IPS-18a (cell line): ENCODE data around the gene PTPN18.
A peak's percentile ranks its signal among the peaks of the same experiment; 100 is the strongest.

ENCODE experiments used
- H3K27ac ChIP-seq: one replicate; pipeline ENCODE4 v1.5.1; 2013; ENCODE audit warnings: low read length
- H3K27me3 ChIP-seq: one replicate; pipeline ENCODE4 v1.6.1; 2013; ENCODE audit warnings: mild to moderate bottlenecking, low read length; ENCODE audit not compliant: control insufficient read depth, insufficient read depth
- H3K36me3 ChIP-seq: one replicate; pipeline ENCODE4 v1.6.1; 2013; ENCODE audit warnings: low read depth, low read length; ENCODE audit not compliant: control insufficient read depth
- H3K4me1 ChIP-seq: one replicate; pipeline ENCODE4 v1.6.1; 2013; ENCODE audit warnings: low read depth, low read length; ENCODE audit not compliant: control insufficient read depth
- H3K4me3 ChIP-seq: one replicate; pipeline ENCODE4 v1.5.1; 2013; ENCODE audit warnings: low read length
- H3K9ac ChIP-seq: one replicate; pipeline ENCODE4 v1.6.1; 2013; ENCODE audit warnings: mild to moderate bottlenecking, low read length, moderate library complexity
- H3K9me3 ChIP-seq: one replicate; pipeline ENCODE4 v1.6.1; 2013; ENCODE audit warnings: low read depth, low read length; ENCODE audit not compliant: control insufficient read depth

The PTPN18 gene

GRCh38 chr2:130354139-130354428 lies 1.8 kb upstream of the PTPN18 start:
- Histone ChIP-seq H3K27ac (no peak overlapping the region), H3K9me3 (no peaks in the 10 kb centered on the region), H3K9ac (no peak overlapping the region), H3K27me3 (peaks cover 31% of the 10 kb centered on the region), H3K36me3 (peaks cover 2% of the 10 kb centered on the region), H3K4me3 (no peak overlapping the region), H3K4me1 (no peaks in the 10 kb centered on the region)

- no peaks in the 10 kb centered on the region for H3K36me3 ChIP-seq
- H3K27ac ChIP-seq, result no peak overlapping the region
- no peak overlapping the region for H3K9ac ChIP-seq
- no peaks in the 10 kb centered on the region for H3K9me3 ChIP-seq
- H3K27me3 ChIP-seq, result peaks cover 31% of the 10 kb centered on the region
- no peaks in the 10 kb centered on the region for H3K4me1 ChIP-seq
- peak overlapping the region; percentile 64 for H3K4me3 ChIP-seq
Measured at GRCh38 chr2:130355172-130355577, 681 bp upstream of the PTPN18 start.

- Histone ChIP-seq H3K36me3 (no peaks in the 10 kb centered on the region), H3K4me3 (no peak overlapping the region), H3K27ac (no peak overlapping the region), H3K9ac (no peak overlapping the region), H3K4me1 (no peaks in the 10 kb centered on the region), H3K27me3 (peaks cover 31% of the 10 kb centered on the region), H3K9me3 (no peaks in the 10 kb centered on the region)
Measured at GRCh38 chr2:130357864-130358263, 2.0 kb downstream of the PTPN18 start.

GRCh38 chr2:130358420-130359350 lies 2.8 kb downstream of the PTPN18 start:
- Histone ChIP-seq H3K36me3 (no peaks in the 10 kb centered on the region), H3K4me1 (no peaks in the 10 kb centered on the region), H3K27ac (no peak overlapping the region), H3K27me3 (peaks cover 30% of the 10 kb centered on the region), H3K4me3 (no peak overlapping the region), H3K9ac (no peak overlapping the region), H3K9me3 (no peaks in the 10 kb centered on the region)

- Histone ChIP-seq H3K4me3 (no peak overlapping the region), H3K9ac (no peak overlapping the region), H3K36me3 (no peaks in the 10 kb centered on the region), H3K27ac (no peak overlapping the region), H3K27me3 (peaks cover 22% of the 10 kb centered on the region), H3K9me3 (no peaks in the 10 kb centered on the region), H3K4me1 (no peaks in the 10 kb centered on the region)
Measured at GRCh38 chr2:130359466-130359865, 3.6 kb downstream of the PTPN18 start.

GRCh38 chr2:130363479-130363878 lies 7.6 kb downstream of the PTPN18 start:
- H3K4me3 ChIP-seq, result no peak overlapping the region
- H3K27me3 ChIP-seq, result no peaks in the 10 kb centered on the region
- no peaks in the 10 kb centered on the region for H3K36me3 ChIP-seq

GRCh38 chr2:130365075-130365474 lies 9.2 kb downstream of the PTPN18 start:
- H3K4me3 ChIP-seq, result no peak overlapping the region
- no peak overlapping the region for H3K27ac ChIP-seq
- peaks cover 11% of the 10 kb centered on the region for H3K4me1 ChIP-seq
- H3K9ac ChIP-seq, result no peak overlapping the region
- no peaks in the 10 kb centered on the region for H3K36me3 ChIP-seq
- H3K9me3 ChIP-seq, result no peaks in the 10 kb centered on the region
- H3K27me3 ChIP-seq, result no peaks in the 10 kb centered on the region

More at GRCh38 chr2:130363479-130363878, 7.6 kb downstream of the PTPN18 start:
- H3K9me3 ChIP-seq, result no peaks in the 10 kb centered on the region
- H3K4me1 ChIP-seq, result no peaks in the 10 kb centered on the region
- H3K27ac ChIP-seq, result no peak overlapping the region
- no peak overlapping the region for H3K9ac ChIP-seq

GRCh38 chr2:130365963-130366362 lies 10.1 kb downstream of the PTPN18 start:
- H3K9me3 ChIP-seq, result no peaks in the 10 kb centered on the region
- H3K27me3 ChIP-seq, result no peaks in the 10 kb centered on the region
- peaks cover 11% of the 10 kb centered on the region for H3K4me1 ChIP-seq
- no peaks in the 10 kb centered on the region for H3K36me3 ChIP-seq
- no peak overlapping the region for H3K4me3 ChIP-seq
- no peak overlapping the region for H3K27ac ChIP-seq
- H3K9ac ChIP-seq, result no peak overlapping the region

- H3K4me3 ChIP-seq, result no peak overlapping the region
- H3K27me3 ChIP-seq, result no peaks in the 10 kb centered on the region
- H3K36me3 ChIP-seq, result no peaks in the 10 kb centered on the region
- no peak overlapping the region for H3K9ac ChIP-seq
- H3K27ac ChIP-seq, result no peak overlapping the region
- H3K4me1 ChIP-seq, result peaks cover 11% of the 10 kb centered on the region
- H3K9me3 ChIP-seq, result no peaks in the 10 kb centered on the region
Measured at GRCh38 chr2:130366720-130367119, 10.9 kb downstream of the PTPN18 start.

- Histone ChIP-seq H3K9ac (no peak overlapping the region), H3K4me3 (no peak overlapping the region), H3K27me3 (no peaks in the 10 kb centered on the region), H3K9me3 (no peaks in the 10 kb centered on the region), H3K27ac (no peak overlapping the region), H3K4me1 (peaks cover 11% of the 10 kb centered on the region), H3K36me3 (no peaks in the 10 kb centered on the region)
Measured at GRCh38 chr2:130368786-130369185, 12.9 kb downstream of the PTPN18 start.

GRCh38 chr2:130369311-130369964 lies 13.6 kb downstream of the PTPN18 start:
- Histone ChIP-seq H3K9me3 (no peaks in the 10 kb centered on the region), H3K9ac (no peak overlapping the region), H3K36me3 (no peaks in the 10 kb centered on the region), H3K4me3 (no peak overlapping the region), H3K27me3 (no peaks in the 10 kb centered on the region), H3K27ac (no peak overlapping the region), H3K4me1 (peaks cover 11% of the 10 kb centered on the region)

GRCh38 chr2:130369965-130370341 lies 14.1 kb downstream of the PTPN18 start:
- Histone ChIP-seq H3K27ac (no peak overlapping the region), H3K4me1 (peaks cover 11% of the 10 kb centered on the region)

More at GRCh38 chr2:130369965-130370341, 14.1 kb downstream of the PTPN18 start:
- Histone ChIP-seq H3K36me3 (no peaks in the 10 kb centered on the region), H3K4me3 (no peak overlapping the region), H3K27me3 (no peaks in the 10 kb centered on the region), H3K9ac (no peak overlapping the region), H3K9me3 (no peaks in the 10 kb centered on the region)
